ENCODE data around the gene CYP1A2. TPM values are rescaled to one million over a fixed set of nuclear protein-coding genes. Genes with fewer than 3 reads are reported as not detected.

CYP1A2 gene
- total RNA-seq, 1 donor from 2014 or later, result not detected

DNA sequence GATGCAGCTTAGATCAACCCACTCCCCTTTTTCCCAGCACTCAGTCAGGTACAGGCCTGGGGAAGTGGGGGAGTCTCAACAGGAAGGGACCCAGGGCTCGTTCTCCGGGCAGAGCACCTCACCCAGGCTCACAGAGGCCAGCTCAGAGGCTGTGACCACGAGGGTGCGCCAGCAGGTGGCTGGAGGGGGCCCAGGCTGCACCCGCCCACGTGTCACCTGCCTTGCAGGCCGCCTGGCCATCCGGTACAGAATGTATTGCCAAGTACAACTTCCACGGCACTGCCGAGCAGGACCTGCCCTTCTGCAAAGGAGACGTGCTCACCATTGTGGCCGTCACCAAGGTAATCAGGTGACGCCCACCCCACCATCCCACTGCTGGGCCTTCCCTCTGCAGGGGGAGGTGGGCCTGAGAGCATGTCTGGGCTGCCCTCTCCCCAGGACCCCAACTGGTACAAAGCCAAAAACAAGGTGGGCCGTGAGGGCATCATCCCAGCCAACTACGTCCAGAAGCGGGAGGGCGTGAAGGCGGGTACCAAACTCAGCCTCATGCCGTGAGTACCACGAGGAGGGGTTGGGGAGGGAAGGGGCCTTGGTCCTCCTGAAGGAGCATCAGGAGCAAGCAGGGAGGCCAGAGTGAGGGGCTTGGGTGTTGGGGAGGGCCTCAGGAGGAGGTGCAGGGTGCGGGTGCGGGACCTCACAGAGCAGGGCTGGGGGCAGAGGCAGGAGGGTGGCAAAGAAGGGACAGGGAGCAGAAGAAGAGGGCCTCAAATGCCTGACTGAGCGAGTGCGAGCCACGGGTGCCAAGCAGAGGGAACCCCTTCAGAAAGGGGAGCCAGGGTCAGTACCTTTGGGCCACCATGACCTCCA, 50.0 kb downstream of the CYP1A2 start:
- intact Hi-C loops (cut with micrococcal nuclease), result no loop called here
- peak; percentile 83 for DNase-seq

DNA sequence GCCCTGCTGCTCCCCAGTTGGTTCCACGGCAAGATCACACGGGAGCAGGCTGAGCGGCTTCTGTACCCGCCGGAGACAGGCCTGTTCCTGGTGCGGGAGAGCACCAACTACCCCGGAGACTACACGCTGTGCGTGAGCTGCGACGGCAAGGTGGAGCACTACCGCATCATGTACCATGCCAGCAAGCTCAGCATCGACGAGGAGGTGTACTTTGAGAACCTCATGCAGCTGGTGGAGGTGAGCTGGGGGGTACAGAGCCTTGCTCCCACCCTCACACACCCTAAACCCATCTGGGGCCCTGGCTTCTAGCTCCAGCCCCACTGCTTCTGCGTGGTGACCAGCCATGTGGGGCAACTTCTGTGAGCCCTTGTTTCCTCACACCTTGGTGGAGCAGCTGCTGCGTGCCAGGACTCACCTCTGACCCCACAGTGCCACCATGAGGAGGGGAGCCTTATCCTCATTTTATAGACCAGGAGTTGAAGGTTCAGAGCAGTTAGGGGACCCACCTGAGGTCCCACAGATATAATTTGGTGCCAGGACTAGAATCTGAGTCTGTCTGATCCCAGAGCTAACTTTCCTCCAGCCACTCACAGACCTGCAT, 50.7 kb downstream of the CYP1A2 start:
- ATAC-seq, result no peak
- intact Hi-C loops (cut with micrococcal nuclease), result no loop called here
- DNase-seq, result no peak

More for the DNA sequence above, 50.0 kb downstream of the CYP1A2 start:
- peak; percentile 78 for ATAC-seq

DNA sequence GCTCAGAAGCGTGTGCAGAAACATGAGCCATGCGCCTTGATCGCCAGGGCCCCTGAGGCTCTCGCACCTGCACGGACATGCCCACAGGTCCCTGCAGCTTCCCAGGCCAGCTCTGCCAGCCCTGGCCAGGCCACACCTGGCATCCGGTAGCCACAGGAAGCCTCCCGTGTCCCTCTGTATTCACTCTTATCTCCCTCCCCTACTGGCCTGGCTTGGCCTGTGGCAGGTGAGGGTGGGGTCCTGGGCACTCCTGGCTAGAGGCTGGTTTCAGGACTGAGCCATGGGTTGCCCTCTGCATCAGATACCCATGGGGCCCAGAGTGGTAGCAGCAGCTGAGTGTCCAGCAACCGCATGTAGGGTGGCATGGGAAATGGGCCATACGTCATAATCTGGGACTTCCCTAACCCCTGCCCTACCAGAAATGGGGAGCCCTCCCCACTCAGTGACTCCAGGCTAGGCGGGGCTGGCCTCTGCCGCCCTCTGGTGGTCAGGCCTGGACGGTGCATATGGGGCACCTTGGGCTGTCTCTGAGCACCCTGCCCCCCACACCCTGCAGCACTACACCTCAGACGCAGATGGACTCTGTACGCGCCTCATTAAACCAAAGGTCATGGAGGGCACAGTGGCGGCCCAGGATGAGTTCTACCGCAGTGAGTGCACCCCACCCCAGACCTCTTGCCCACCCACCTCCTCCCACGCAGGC, 51.4 kb downstream of the CYP1A2 start:
- ATAC-seq (peak; percentile 81), DNase-seq (peak; percentile 86)
- intact Hi-C loops (cut with micrococcal nuclease), result no loop called here

DNA sequence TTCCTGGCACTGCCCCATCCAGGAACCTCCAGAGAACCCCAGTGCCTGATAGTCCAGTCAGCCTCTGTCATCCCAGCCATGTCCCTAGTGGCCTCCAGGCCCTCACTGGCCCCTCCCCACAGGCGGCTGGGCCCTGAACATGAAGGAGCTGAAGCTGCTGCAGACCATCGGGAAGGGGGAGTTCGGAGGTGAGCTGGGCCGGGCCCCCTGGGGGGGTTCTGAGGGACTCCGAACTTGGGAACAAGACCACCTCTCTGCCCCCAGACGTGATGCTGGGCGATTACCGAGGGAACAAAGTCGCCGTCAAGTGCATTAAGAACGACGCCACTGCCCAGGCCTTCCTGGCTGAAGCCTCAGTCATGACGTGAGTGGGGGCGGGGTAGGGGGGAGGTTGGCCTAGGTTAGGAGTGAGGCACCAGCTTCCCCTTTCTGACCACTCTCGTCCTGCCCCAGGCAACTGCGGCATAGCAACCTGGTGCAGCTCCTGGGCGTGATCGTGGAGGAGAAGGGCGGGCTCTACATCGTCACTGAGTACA, 52.0 kb downstream of the CYP1A2 start:
- ATAC-seq (no peak), DNase-seq (peak; percentile 38)
- intact Hi-C loops (cut with micrococcal nuclease), result no loop called here

DNA sequence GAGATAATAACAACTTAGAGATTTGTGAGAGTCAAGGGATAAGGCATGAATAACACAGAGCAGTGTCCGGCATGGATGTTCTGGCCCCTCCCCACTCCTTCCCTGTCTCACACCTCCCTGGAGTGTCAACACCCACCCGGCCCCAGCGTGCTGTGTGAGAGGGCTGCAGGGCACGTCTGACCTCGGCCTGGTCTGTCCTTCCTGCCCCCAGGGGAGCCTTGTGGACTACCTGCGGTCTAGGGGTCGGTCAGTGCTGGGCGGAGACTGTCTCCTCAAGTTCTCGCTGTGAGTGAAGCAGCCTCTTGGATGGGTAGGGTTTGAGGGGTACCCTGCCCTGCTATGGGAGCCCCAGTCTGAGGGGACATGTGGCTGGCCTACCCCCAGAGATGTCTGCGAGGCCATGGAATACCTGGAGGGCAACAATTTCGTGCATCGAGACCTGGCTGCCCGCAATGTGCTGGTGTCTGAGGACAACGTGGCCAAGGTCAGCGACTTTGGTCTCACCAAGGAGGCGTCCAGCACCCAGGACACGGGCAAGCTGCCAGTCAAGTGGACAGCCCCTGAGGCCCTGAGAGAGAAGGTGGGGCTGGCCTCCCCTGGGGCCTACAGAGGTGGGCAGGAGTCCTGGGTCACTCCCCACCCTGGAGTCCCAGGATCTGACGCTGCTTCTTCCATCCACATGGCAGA, 52.8 kb downstream of the CYP1A2 start:
- intact Hi-C loops (cut with micrococcal nuclease), result no loop called here
- no peak for DNase-seq
- ATAC-seq, result no peak

- ATAC-seq, result no peak
- intact Hi-C loops (cut with micrococcal nuclease), result no loop called here
These were observed 53.6 kb downstream of the CYP1A2 start for GRCh38 chr15:74802290-74802689.

DNA sequence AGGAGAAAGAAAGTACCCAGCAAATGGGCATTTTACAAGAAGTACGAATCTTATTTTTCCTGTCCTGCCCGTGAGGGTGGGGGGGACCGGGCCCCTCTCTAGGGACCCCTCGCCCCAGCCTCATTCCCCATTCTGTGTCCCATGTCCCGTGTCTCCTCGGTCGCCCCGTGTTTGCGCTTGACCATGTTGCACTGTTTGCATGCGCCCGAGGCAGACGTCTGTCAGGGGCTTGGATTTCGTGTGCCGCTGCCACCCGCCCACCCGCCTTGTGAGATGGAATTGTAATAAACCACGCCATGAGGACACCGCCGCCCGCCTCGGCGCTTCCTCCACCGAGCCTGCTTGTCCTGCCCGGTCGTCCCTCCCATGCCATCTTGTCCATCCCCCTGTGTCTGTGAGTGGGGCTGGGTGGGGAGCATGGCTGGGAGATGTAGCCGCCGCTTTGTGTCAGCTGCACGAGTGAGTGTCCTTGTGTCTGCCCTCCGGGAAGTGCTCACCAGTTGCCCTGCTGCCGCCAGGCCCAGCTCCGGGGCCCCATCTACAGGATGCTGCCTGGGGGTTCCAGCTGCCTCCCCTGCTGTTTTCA, 54.3 kb downstream of the CYP1A2 start:
- peak; percentile 34 for DNase-seq
- no peak for ATAC-seq
- intact Hi-C loops (cut with micrococcal nuclease), result no loop called here

More at GRCh38 chr15:74802290-74802689, 53.6 kb downstream of the CYP1A2 start:
- no peak for DNase-seq

- intact Hi-C loops (cut with micrococcal nuclease), result no loop called here
- ATAC-seq, result no peak
- no peak for DNase-seq
These were observed 56.3 kb downstream of the CYP1A2 start for GRCh38 chr15:74804935-74805334.

Small RNA genes lying within 50 kb of the gene (microRNA-seq; reads per million reads assigned to microRNA genes)
- gene MIR4513 (ENCODE audit: borderline number of aligned reads), result not detected

Other genes with a start within 250 kb of the CYP1A2 start
- gene ARID3B, start 207.6 kb upstream of the CYP1A2 start, total RNA-seq, result 2.0 TPM
- gene CLK3, start 133.0 kb upstream of the CYP1A2 start, total RNA-seq, result 55.3 TPM
- gene EDC3, start 52.8 kb upstream of the CYP1A2 start, total RNA-seq, result 16.1 TPM
- gene CYP1A1, start 23.3 kb upstream of the CYP1A2 start, total RNA-seq, result 0.45 TPM
- gene CSK, start 33.2 kb downstream of the CYP1A2 start, total RNA-seq, result 45.8 TPM
- 23.5 TPM for gene LMAN1L, start 64.0 kb downstream of the CYP1A2 start, total RNA-seq
- 4.1 TPM for gene CPLX3, start 77.8 kb downstream of the CYP1A2 start, total RNA-seq
- gene ULK3, start 94.3 kb downstream of the CYP1A2 start, total RNA-seq, result 47.5 TPM
- 46.2 TPM for gene SCAMP2, start 124.5 kb downstream of the CYP1A2 start, total RNA-seq
- gene MPI, start 141.2 kb downstream of the CYP1A2 start, total RNA-seq, result 53.7 TPM
- gene FAM219B, start 158.0 kb downstream of the CYP1A2 start, total RNA-seq, result 110 TPM
- gene COX5A, start 189.2 kb downstream of the CYP1A2 start, total RNA-seq, result 1,577 TPM
- gene RPP25, start 207.9 kb downstream of the CYP1A2 start, total RNA-seq, result 2.3 TPM
- gene SCAMP5, start 246.7 kb downstream of the CYP1A2 start, total RNA-seq, result 2.8 TPM